Psoas muscle (tissue), 8 donors: ENCODE measurements around the gene SCG3. TPM values are rescaled to one million over a fixed set of nuclear protein-coding genes. Genes with fewer than 3 reads are reported as not detected.

Experiments used
- ATAC-seq, 4 donors: fragments of 200-7000 bp; cut with Tn5 transposase; one replicate each; pipeline ENCODE4 v1.9.1; 2020; ENCODE audit warnings: moderate library complexity in 3 of 4, mild to moderate bottlenecking in 2 of 4
- DNase-seq, 2 donors: peaks; one replicate each; pipeline ENCODE4 v3.0.0-alpha.2; 2020
- H3K27ac ChIP-seq: fragments of 200-600 bp; one replicate; pipeline ENCODE4 v1.8.0; 2022
- H3K27me3 ChIP-seq, 3 donors: fragments of 200-600 bp in 1 of 3; one replicate each; pipeline versions ENCODE4 v1.6.1 to v1.8.0; 2013 to 2022; ENCODE audit warnings: low read length in 2 of 3, mild to moderate bottlenecking in 2 of 3, moderate library complexity in 1 of 3; ENCODE audit not compliant: insufficient read depth in 3 of 3
- H3K36me3 ChIP-seq, 2 donors: fragments of 200-600 bp in 1 of 2; one replicate each; pipeline versions ENCODE4 v1.6.1 to v1.8.0; 2013 to 2022; ENCODE audit warnings: low read depth in 1 of 2, mild to moderate bottlenecking in 1 of 2, moderate library complexity in 1 of 2; ENCODE audit not compliant: insufficient read depth in 1 of 2
- H3K4me1 ChIP-seq: fragments of 200-600 bp; one replicate; pipeline ENCODE4 v1.8.0; 2022
- H3K4me3 ChIP-seq: fragments of 200-600 bp; one replicate; pipeline ENCODE4 v1.8.0; 2022; ENCODE audit warnings: mild to moderate bottlenecking
- H3K9me3 ChIP-seq: fragments of 200-600 bp; one replicate; pipeline ENCODE4 v1.8.0; 2022
- CTCF ChIP-seq: fragments of 200-600 bp; IDR thresholded peaks from one replicate; pipeline ENCODE4 v1.8.0; 2022; ENCODE audit warnings: antibody characterized with exemption
- WGBS, 3 donors: extraction: QIAGEN DNeasy Blood & Tissue Kit; methylation state at CpG; one replicate each; pipeline versions ENCODE4 v1.1.6 to v1.1.7; 2013; 5-methylcytosine and 5-hydroxymethylcytosine counted together
- intact Hi-C, 2 donors: fragments of 100-400 bp; cut with DNase I; formaldehyde crosslinking; loops; one replicate each; pipeline versions ENCODE4 v1.11.0 to v1.14.2; 2022
- polyA plus RNA-seq, 3 donors: library from polyadenylated mRNA; stranded (reverse); fragments of 200-250 nt; gene quantifications; one replicate each; pipeline ENCODE4 v1.2.3, GENCODE V29; 2013
- total RNA-seq, 4 donors: library from RNA; stranded (reverse); fragmentation: NEBNext Ultra II Directional in 2 of 4; extraction: Animal tissue kit (Norgen Biotek cat#: 25700) in 2 of 4; gene quantifications; one replicate each; pipeline versions ENCODE4 v1.2.1 to v1.2.4, GENCODE V29; 2021 to 2023
- donor health status: healthy with polysubstance abuse.
- donor health status: DM: no; HTN: no; CAD: no; lungs with moderate emphysema.
- donor health status: Bipolar disorder and iron deficiency.
- donor health status: healthy.
- donor health status: DM: yes; HTN: yes; CAD: no.
- donor health status: DM: no; HTN: no; CAD: no.
- donor health status: DM: no; HTN: no; CAD: no.
- donor health status: DM: yes; HTN: yes; CAD: no.

The SCG3 gene
- total and polyA plus RNA-seq, 7 donors, result 0.04 to 0.07 (median 0.06) TPM; not detected in 4

GRCh38 chr15:51721199-51721960, 40.1 kb downstream of the SCG3 start:
- Histone ChIP-seq H3K36me3 (peaks cover 0 to 36% of the 10 kb centered on the region in 2 donors), H3K4me1 (peaks cover 23% of the 10 kb centered on the region), H3K9me3 (no peaks in the 10 kb centered on the region), H3K27me3 (no peaks in the 10 kb centered on the region), H3K4me3 (no peak overlapping the region), H3K27ac (no peak overlapping the region)
- TF ChIP-seq CTCF, result no peak
- no peak for DNase-seq
- WGBS, 3 donors, result 69 to 79% (median 73%) methylated on average over 5 of the region's 5 CpGs
- intact Hi-C loops, result no loop called here
- ATAC-seq, result no peak

- no peak for ATAC-seq
- no peak overlapping the region for H3K27ac ChIP-seq
- intact Hi-C loops, result no loop called here
- no peaks in the 10 kb centered on the region for H3K9me3 ChIP-seq
- no peak for TF ChIP-seq CTCF
- peaks cover 0 to 36% of the 10 kb centered on the region in 2 donors for H3K36me3 ChIP-seq
- peaks cover 37% of the 10 kb centered on the region for H3K4me1 ChIP-seq
- H3K4me3 ChIP-seq, result no peak overlapping the region
- DNase-seq, result no peak
- 86 to 93% (median 90%) methylated on average over 2 of the region's 2 CpGs for WGBS, 3 donors
- H3K27me3 ChIP-seq, result no peaks in the 10 kb centered on the region
Observed at GRCh38 chr15:51724199-51724598, 42.9 kb downstream of the SCG3 start.

GRCh38 chr15:51724673-51725072, 43.4 kb downstream of the SCG3 start:
- Histone ChIP-seq H3K9me3 (no peaks in the 10 kb centered on the region), H3K4me3 (no peak overlapping the region), H3K27me3 (no peaks in the 10 kb centered on the region), H3K36me3 (peaks cover 0 to 36% of the 10 kb centered on the region in 2 donors), H3K27ac (peak overlapping the region; percentile 4), H3K4me1 (peaks cover 37% of the 10 kb centered on the region)
- ATAC-seq (peak in 1 of 4 donors; percentile 68), DNase-seq (no peak)
- intact Hi-C loops, result no loop called here
- 8 to 47% (median 33%) methylated on average over 1 of the region's 1 CpG for WGBS, 3 donors
- no peak for TF ChIP-seq CTCF

GRCh38 chr15:51726302-51727073, 45.2 kb downstream of the SCG3 start:
- no peaks in the 10 kb centered on the region for H3K9me3 ChIP-seq
- TF ChIP-seq CTCF, result no peak
- peaks cover 52% of the 10 kb centered on the region for H3K4me1 ChIP-seq
- peak overlapping the region; percentile 62 for H3K27ac ChIP-seq
- 19 to 24% (median 19%) methylated on average over 5 of the region's 5 CpGs for WGBS, 3 donors
- ATAC-seq, result peak; percentile 98 to 100 (median 100)
- H3K4me3 ChIP-seq, result no peak overlapping the region
- intact Hi-C loops, result no loop called here
- DNase-seq, result peak; percentile 44 to 66
- H3K27me3 ChIP-seq, result no peaks in the 10 kb centered on the region
- peaks cover 0 to 25% of the 10 kb centered on the region in 2 donors for H3K36me3 ChIP-seq
